HG03575 (cell line): ENCODE results near the gene BCAR1.

Experiments used
- ATAC-seq: cut with Tn5 transposase; IDR thresholded peaks from one replicate; pipeline ENCODE4 v1.9.1; 2021; ENCODE audit not compliant: unreplicated experiment, insufficient number of reproducible peaks, low FRiP score; ENCODE audit errors: extremely low read depth

Gene BCAR1

GRCh38 chr16:75193730-75194444 lies 57.5 kb downstream of the BCAR1 start:
- ATAC-seq, result no peak

- no peak for ATAC-seq
These were observed 58.2 kb downstream of the BCAR1 start for GRCh38 chr16:75193265-75193650.

GRCh38 chr16:75192606-75193264 lies 58.7 kb downstream of the BCAR1 start:
- ATAC-seq, result no peak

GRCh38 chr16:75189638-75190245 lies 61.7 kb downstream of the BCAR1 start:
- no peak for ATAC-seq

GRCh38 chr16:75188832-75189477 lies 62.5 kb downstream of the BCAR1 start:
- ATAC-seq, result no peak

- ATAC-seq, result no peak
These were observed 69.8 kb downstream of the BCAR1 start for GRCh38 chr16:75181630-75182029.

GRCh38 chr16:75179208-75179607 lies 72.2 kb downstream of the BCAR1 start:
- no peak for ATAC-seq
